GM18519 (cell line): ENCODE measurements around the gene EEPD1.
"Not testable (repeated sequence)": the region's sequence is repeated elsewhere in the genome, so short reads cannot be mapped to it uniquely, and the experiment has no call there.

ENCODE experiments used
- ATAC-seq: cut with Tn5 transposase; IDR thresholded peaks from one replicate; pipeline ENCODE4 v1.9.1; 2021; ENCODE audit warnings: mild to moderate bottlenecking, moderate library complexity; ENCODE audit not compliant: unreplicated experiment, low FRiP score

EEPD1 gene

DNA sequence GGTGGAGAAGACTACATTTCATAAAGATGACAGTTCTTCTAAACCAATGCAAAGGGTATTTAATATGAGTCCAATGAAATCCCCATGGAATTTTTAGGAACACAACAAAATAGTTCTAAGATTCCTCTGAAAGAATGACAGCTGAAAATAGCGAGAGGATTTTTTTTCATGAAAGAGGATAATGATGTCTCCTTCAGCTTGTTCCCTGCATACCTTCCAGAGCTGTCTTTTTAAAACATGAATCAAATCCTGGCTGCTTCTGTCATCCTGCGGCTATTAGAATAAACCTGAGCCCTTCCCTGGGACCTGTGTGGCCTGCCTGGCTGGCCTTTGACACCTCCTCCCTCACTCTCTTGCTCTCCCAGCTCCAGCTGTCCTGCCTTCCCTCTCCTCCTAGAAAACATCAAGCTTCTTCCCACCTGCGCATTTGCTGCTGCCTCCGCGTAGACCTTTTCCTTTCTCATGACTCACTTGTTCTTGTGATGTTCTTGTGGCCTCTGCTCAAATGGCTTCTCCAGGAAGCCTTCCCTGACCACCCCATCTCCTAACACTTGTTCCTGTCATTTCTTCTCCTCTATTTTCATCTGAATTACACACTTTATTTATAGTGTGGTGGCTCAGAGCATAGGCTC lies 57.4 kb downstream of the EEPD1 start:
- ATAC-seq: no peak

DNA sequence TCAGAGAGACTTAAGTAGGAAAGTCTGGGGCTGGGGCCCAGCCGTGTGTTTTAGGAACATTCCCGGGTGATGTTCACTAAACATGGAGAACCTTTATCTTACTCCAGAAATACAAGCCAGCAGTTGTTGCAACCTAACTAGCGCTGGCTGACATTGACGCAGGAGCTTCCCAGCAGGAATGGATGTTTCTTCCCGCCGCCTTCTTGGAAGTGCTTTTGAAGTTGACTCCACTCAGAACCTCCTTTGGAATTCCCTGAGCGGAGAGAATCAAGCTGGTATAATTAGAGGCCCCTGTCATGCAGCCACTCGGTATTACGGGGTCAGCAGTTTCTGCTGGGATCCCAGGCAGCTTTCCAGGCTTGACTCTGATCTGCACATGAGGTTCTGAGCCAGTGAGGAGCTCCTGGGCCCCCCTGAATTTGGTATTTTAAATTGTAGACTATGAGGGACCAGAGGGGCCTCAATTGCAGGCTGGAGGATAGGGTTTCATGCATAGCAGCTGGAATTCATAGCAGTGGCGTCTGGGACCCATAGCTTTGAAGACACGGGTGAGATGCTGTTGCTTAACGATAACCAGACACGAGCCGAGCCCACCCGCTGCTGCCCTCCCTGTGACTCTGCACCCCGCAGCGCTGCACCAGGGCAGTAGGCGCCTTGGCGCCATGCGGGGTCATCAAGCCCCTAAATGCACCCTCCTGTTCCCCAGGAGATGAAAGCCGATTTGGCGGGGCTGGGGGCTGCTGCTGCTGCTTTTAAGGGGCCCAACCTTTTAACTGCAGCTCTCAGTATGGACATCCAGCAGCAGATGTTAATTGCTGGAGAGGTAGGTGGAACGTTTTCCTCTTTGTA lies 61.8 kb downstream of the EEPD1 start:
- ATAC-seq: no peak

DNA sequence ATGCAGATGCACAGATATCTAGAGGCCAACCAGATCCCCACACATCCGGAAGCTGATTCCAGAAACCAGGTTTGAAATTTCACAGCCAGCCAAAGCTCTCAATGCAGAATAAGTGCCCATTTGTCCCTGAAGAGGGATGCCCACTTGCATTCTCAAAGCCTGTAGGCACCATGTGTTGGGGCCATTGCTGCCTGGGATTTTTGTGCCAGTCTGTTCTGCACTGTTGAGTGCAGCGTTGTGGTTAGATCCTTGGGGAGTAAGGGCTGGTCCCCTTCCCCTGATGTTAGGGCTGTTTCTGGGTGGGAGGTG lies 62.4 kb downstream of the EEPD1 start:
- no peak for ATAC-seq

DNA sequence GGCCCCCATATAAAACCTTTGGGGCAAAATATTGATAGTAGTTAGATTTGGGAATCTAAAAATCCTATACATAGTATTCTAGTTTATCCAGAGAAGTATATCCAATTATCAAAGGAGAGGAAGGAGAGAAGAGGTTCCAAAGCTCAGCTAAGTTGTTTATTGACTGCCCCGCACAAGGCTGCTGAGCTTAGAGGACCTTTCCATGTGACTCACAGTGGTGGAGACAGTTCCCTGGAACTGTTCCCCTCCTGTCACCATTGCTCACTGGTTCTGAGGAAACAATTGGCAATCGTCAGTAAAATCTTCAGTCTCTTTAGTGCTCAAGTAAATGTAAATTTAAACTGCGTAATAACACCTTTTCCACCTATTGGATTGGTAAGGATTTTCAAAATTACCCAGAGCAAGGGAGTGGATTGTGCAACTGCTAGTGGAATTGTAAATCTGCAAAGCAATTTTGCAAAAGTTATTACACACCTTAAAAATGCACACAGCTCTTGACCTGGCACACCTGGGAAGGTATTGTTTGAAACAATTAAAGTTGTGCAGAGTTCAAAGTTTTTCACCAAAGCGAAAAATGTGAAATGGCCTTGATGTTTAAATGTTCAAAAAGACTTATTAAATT lies 63.1 kb downstream of the EEPD1 start:
- ATAC-seq: no peak

DNA sequence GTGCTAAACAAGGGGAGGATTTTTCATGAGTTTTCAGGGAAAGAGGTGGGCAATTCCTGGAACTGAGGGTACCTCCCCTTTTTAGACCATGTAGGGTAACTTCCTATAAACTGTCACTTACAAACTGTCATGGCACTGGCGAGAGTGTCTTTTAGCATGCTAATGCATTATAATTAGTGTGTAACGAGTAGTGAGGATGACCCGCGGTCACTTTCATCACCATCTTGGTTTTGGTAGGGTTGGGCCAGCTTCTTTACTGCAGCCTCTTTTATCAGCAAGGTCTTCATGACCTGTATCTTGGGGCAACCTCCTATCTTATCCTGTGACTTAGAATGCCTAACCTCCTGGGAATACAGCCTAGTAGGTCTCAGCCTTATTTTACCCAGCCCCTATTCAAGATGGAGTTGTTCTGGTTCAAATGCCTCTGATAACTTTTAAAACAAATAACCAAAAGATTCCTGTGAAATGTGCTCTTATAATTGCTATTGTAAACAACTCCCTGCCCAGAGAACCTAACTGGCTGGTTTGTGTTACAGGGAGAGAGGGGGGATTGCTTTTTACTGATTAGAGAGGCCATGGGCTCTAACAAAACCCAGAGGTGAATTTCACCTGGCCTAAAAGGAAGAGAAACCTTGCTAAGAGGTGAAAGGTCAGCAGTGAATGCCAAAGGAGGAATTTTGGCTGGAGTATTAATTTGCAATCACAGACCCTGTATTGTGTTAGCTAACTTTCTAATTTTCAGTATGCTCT lies 64.3 kb downstream of the EEPD1 start:
- no peak for ATAC-seq

DNA sequence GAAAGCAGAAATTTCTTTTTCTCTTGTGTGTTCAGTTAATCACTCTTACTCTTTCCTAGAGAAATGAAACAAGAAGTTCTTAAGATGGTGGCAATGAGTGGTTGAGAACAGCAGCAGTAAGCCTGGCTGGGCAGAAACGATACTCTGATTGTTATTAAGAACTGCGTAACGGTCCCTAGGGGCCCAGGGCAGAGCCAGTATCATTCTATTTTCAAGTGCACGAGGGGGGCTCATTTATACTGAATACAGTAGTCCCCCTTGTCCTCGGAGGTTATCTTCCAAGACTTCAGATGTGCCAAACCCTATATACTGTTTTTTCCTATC lies 64.9 kb downstream of the EEPD1 start:
- peak; percentile 59 for ATAC-seq

DNA sequence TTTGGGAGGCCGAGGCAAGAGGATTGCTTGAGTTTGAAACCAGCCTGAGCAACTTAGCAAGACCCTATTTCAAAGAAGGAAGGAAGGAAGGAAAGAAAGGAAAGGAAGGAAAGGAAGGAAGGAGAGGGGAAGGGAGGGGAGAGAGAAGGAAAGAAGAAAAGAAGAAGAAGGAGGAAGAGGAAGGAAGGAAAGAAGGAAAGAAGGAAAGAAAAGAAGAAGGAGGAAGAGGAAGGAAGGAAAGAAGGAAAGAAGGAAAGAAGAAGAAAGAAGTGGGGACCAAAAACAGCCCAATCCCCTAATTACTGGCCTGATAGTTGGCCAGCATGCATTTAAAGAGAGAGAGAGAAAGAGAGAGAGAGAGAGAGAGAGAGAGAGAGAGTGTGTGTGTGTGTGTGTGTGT lies 66.4 kb downstream of the EEPD1 start:
- no peak for ATAC-seq

DNA sequence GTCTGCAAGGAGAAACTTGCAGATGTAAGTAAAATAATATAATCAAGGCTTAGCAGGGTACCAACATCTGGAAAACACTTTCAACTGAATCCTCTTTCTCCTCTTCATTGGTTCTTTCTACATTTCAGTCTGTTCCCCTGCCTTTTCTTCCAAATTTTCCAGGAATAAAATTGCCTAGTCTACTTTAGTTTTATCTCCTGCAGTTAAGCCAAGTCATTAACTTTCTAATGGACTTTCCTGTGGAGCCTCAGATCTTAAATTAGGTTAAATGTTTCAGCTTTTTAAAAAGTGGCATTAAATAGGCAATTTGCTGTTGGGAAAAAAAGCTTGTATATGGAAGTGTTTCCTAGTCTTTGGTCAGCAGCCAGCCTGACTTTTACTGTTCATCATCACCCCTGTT lies 70.8 kb downstream of the EEPD1 start:
- no peak for ATAC-seq

DNA sequence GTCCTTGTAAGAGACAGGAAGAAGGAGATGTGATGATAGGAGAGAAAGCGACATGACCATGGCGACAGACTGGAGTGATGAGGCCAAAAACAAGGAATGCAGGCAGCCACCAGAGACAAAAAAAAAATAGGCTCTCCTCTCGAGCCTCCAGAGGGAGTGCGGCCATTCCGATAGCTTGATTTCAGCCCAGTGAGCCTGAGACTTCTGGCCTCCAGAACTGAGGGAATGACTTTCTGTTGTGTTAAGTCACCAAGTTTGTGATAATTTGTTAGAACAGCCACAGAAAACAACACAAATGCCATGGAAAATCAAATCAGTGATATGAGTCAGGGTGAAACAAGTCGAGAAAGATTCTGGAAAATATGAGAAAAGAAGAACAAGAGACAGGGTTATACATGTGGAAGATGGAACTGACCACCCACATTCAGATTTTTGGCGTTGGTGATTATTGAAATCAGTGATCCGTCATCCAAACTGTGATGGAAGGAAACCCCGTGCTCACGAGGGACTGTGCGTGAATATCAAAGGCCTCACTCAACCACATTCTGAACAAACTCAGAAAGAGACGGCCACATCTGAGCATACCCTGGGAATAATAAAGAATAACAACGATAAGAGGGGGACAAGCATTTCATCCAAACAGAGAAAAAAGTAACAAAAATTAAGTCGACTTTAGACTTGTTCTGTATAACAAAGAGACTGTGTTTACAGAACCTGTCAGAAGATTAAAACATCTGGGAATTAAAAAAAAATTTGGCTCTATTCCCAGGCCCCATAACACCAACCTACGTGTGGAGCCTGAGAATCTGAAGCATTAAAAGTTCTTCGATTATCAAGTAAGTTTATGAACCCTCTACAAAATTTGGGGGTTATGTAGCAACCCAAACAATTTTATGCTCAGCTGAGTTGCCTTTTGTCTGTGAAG lies 72.1 kb downstream of the EEPD1 start:
- no peak for ATAC-seq

DNA sequence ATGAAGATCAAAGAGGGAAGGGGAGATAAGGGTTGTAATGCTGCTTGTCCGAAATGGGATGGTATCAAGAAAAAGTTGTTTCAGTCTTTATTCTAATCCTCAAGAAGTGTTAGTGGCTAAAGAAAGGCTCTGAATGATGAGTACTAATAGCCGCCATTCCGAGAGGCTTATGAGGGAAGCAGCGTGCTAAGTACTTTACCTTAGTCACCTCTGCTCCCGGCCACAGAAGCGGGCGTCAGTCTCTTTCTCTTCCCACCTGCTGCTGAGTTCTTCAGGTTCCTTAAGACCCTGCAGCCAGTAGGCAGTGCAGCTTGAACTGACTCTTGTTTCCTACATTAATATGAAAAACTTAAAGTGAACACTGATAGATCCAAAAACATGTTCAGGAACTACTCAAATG lies 73.1 kb downstream of the EEPD1 start:
- ATAC-seq: no peak

DNA sequence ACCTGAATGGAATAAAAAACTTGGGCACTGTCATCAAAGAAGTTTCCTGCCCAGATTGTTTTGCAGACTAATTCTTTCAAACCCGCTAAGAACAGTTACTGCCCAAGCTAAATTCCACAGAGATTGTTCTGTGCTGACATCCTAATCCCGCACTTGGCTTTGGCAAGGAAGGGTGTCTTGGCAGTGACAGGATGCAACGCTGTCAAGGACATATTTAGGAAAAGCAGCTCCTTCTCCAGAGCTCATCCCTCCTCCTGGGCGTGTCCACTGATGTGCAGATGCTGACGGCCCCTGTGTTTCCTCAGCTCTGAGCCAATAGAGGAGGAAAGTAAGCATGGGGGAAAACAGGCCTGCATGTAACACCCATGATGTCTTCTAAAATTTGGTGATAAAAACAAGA lies 74.2 kb downstream of the EEPD1 start:
- ATAC-seq: no peak

DNA sequence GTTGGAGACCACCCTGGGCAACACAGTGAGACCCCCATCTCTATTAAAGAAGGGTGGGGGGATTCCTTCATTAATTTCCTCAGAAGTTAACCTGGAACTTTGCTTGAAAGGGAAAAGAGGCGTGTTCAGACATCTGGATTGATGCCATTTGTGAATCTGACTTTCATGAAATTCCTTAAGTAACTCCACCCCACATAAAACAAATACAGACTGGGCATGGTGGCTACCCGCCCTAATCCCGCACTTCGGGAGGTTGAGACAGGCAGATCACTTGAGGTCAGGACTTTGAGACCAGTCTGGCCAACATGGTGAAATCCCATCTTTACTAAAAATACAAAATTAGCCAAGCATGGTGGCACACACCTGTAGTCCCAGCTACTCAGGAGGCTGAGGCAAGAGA lies 75.0 kb downstream of the EEPD1 start:
- ATAC-seq: no peak

DNA sequence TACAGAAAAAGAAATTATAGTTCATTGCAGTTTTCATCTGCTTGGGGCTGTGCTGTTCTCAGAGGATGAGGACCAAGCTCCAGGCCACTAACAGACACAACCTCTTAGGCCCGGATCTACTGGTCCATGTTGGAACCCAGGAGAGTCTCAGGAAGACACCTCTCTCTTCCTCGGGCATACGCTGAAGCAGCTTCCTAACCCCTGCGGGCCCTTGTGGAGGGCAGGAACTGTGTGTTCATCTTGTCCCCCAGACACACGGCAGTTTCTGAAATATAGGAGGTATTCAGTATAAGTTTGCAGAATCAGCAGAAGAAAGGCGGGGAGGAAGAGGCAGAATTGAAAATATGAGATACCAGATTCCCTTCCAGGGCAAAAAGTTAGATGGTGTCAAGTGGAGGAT lies 78.4 kb downstream of the EEPD1 start:
- no peak for ATAC-seq

DNA sequence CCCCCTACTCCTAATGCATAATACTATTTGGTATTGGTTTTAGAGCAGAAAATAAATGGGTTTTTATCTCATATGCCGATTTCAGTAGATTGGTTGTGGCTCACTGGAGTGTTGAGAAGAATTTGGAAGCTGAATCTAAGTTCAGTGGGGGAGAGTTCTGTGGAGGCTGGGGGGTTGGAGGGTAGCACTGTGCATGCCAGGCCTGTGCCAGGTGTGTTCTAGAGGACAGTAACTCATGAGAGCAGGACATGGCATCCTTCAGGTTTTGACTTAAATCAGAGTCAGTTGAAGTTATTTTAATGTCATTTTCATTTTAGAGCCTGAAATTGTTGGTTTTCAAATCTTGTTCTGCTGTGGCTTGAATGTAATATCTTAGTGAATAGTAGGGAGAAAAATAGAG lies 79.5 kb downstream of the EEPD1 start:
- ATAC-seq: no peak

DNA sequence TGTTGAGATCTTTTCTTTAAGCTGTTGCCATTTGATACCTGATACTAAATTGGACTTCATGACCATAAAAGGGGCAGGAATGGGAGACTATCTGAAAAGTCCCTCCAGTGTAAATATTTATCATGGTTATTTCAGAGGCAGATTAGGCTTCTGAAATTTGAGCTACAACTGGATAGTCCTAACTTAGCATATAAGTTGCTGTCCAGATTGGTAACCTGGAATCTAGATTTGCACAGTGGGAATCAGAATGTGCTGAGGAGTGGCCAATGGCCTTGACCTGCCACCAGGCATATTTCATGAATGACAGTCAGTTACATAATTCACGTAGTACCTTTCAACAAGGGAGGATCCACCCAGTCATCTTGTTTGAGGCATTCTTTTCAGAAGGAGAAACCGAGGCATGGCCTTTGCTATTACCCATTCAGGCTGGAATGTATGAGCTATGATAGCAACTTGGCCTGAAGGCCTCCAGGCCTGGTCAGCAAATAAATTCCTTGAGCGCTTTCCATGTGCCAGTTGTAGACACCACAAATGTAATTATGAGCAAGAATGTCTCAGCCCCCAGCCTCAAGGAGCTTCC lies 80.0 kb downstream of the EEPD1 start:
- no peak for ATAC-seq

DNA sequence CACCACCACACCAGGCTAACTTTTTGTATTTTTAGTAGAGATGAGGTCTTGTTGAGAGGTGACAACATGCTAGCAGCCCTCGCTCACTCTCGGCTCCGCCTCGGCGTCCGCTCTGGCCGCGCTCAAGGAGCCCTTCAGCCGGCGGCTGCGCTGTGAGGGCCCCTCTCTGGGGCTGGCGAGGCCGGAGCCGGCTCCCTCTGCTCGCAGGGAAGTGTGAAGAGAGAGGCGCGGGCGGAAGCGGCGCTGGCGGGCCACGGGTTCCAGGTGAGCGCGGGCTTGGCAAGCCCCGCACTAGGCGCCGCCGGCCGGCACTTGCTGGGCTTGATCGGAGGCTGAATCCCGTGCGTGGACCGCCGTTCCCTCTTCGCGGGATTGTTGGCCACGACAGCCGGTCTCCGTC lies 83.0 kb downstream of the EEPD1 start:
- no peak for ATAC-seq

DNA sequence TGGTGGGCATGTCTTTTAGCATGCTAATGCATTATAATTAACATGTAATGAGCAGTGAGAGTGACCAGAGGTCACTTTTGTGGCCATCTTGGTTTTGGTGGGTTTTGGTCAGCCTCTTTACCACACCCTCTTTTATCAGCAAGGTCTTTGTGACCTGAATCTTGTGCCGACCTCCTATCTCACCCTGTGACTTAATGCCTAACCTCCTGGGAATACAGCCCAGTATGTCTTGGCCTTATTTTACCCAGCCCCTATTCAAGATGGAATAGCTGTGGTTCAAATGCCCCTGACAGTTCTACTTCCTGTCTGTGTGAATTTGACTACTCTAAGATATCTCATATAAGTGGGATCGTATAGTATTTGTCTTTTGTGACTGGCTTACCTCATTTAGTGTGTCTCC lies 85.1 kb downstream of the EEPD1 start:
- no peak for ATAC-seq

DNA sequence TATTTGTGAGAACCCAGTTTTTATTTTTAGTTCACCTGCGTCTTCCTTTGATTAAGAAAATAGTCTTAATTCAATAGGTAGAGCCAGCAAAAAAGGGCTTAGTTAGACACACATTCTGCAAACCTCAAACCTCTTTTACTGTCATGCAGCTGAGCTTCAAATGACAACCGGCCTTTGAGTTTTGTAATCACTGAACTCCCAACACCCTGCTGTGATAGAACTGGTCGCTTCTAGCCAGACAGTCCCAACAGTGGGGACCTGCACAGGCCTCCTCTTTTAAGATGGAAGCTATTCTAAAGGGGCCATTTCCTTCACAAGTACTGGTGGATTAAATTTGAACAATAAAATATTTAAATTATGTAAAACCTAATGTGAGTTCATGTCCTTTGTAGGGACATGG lies 90.3 kb downstream of the EEPD1 start:
- not testable (repeated sequence) for ATAC-seq

DNA sequence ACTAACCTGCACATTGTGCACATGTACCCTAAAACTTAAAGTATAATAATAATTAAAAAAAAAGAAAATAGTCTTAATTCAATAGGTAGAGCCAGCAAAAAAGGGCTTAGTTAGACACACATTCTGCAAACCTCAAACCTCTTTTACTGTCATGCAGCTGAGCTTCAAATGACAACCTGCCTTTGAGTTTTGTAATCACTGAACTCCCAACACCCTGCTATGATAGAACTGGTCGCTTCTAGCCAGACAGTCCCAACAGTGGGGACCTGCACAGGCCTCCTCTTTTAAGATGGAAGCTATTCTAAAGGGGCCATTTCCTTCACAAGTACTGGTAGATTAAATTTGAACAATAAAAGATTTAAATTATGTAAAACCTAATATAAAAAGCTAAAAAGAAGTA lies 90.9 kb downstream of the EEPD1 start:
- not testable (repeated sequence) for ATAC-seq

DNA sequence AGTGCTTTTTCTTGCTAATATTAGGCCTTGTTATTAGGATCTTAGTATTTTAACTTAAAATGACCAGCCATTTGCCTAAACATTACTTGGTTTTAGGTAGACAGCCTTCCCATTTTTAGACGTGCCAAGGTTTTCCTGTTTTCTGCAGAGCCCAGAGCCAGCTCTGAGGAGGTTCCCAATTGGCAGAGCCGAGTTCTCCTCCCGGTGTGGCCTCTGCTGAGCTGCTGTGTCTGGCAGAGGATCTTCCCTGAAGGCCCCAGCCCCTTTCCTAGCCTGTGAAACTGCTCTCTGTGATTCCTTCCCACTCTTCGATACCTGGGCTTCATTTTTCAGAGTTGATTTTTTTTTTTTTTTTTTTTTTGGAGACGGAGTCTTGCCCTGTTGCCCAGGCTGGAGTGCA lies 91.4 kb downstream of the EEPD1 start:
- ATAC-seq: no peak
